ENCODE results near the gene SLC6A18.
"Not testable (repeated sequence)": the region's sequence is repeated elsewhere in the genome, so short reads cannot be mapped to it uniquely, and the experiment has no call there.

SLC6A18 gene

DNA sequence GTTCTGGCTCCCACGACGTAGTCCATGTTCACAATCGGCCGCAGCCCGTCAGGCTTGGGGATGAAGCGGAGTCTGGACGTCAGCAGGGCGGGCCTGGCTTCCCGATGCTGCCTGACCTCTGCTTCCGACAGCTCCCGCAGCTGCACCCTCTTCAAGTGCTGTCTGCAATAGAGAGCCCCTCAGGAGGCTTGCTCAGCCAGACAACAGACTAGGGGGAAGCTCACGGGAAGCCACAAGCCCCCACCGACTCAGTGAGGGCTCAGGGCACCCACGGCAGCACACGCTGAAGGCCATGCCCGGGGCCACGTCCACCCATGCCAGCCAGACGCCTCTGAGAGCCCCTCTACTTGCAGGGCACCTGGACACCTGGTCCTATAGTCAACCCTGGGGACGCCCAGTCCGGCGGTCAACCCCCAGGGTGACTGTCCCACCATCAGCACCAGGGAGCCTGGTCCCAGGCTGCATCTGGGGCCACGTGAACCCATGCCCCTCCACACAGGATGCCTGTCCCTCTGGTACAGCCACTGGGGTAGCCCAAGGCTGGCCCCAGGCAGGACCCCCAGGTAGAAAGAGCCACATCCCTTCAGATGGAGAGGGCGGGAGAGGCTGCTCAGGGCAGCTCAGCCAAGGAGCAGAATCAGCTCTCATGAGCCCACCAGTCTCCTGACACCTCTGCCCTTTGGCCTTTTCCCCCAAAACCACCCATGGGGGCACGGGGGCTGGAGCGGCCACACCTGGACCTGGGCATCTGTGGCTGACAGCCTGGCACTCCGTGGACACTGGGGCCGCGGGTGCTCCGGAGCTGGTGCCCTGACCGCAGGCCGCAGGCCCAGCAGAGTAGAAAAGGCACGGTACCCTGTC is 55.2 kb downstream of the SLC6A18 start:
- Histone ChIP-seq H3K36me3 (ENCODE audit: control insufficient read depth in 2 of 2, insufficient read depth in 2 of 2, low read length in 2 of 2) (no peaks in the 10 kb centered on the region), H3K9me3 (ENCODE audit: control insufficient read depth in 2 of 2, low read length in 2 of 2) (no peaks in the 10 kb centered on the region), H3K4me3 (ENCODE audit: low read length in 2 of 2) (no peak overlapping the region), H3K9ac (ENCODE audit: low read depth in 1 of 2, low read length in 2 of 2) (no peak overlapping the region), H3K27me3 (ENCODE audit: control insufficient read depth in 2 of 2, insufficient read depth in 2 of 2, low read length in 2 of 2) (no peaks in the 10 kb centered on the region), H3K4me1 (ENCODE audit: control insufficient read depth in 2 of 2, insufficient read depth in 2 of 2, low read length in 2 of 2) (no peaks in the 10 kb centered on the region), H3K27ac (ENCODE audit: low read depth in 2 of 2, low read length in 2 of 2) (no peak overlapping the region)

GRCh38 chr5:1281038-1281882 is 56.1 kb downstream of the SLC6A18 start:
- no peaks in the 10 kb centered on the region for H3K4me1 ChIP-seq (ENCODE audit: control insufficient read depth in 2 of 2, insufficient read depth in 2 of 2, low read length in 2 of 2)
- H3K27me3 ChIP-seq (ENCODE audit: control insufficient read depth in 2 of 2, insufficient read depth in 2 of 2, low read length in 2 of 2), result no peaks in the 10 kb centered on the region
- no peak overlapping the region for H3K27ac ChIP-seq (ENCODE audit: low read depth in 2 of 2, low read length in 2 of 2)
- no peaks in the 10 kb centered on the region for H3K36me3 ChIP-seq (ENCODE audit: control insufficient read depth in 2 of 2, insufficient read depth in 2 of 2, low read length in 2 of 2)
- no peak overlapping the region for H3K4me3 ChIP-seq (ENCODE audit: low read length in 2 of 2)
- H3K9ac ChIP-seq (ENCODE audit: low read depth in 1 of 2, low read length in 2 of 2), result no peak overlapping the region
- H3K9me3 ChIP-seq (ENCODE audit: control insufficient read depth in 2 of 2, low read length in 2 of 2), result no peaks in the 10 kb centered on the region

- Histone ChIP-seq H3K27me3 (ENCODE audit: control insufficient read depth in 2 of 2, insufficient read depth in 2 of 2, low read length in 2 of 2) (no peaks in the 10 kb centered on the region), H3K4me3 (ENCODE audit: low read length in 2 of 2) (no peak overlapping the region), H3K4me1 (ENCODE audit: control insufficient read depth in 2 of 2, insufficient read depth in 2 of 2, low read length in 2 of 2) (no peaks in the 10 kb centered on the region), H3K27ac (ENCODE audit: low read depth in 2 of 2, low read length in 2 of 2) (no peak overlapping the region), H3K9ac (ENCODE audit: low read depth in 1 of 2, low read length in 2 of 2) (no peak overlapping the region), H3K9me3 (ENCODE audit: control insufficient read depth in 2 of 2, low read length in 2 of 2) (no peaks in the 10 kb centered on the region), H3K36me3 (ENCODE audit: control insufficient read depth in 2 of 2, insufficient read depth in 2 of 2, low read length in 2 of 2) (no peaks in the 10 kb centered on the region)
Measured at GRCh38 chr5:1282131-1282992, 57.2 kb downstream of the SLC6A18 start.

- not testable (repeated sequence) for H3K27ac ChIP-seq (ENCODE audit: low read depth in 2 of 2, low read length in 2 of 2); H3K4me3 ChIP-seq (ENCODE audit: low read length in 2 of 2); H3K4me1 ChIP-seq (ENCODE audit: control insufficient read depth in 2 of 2, insufficient read depth in 2 of 2, low read length in 2 of 2); H3K27me3 ChIP-seq (ENCODE audit: control insufficient read depth in 2 of 2, insufficient read depth in 2 of 2, low read length in 2 of 2); H3K9me3 ChIP-seq (ENCODE audit: control insufficient read depth in 2 of 2, low read length in 2 of 2); H3K36me3 ChIP-seq (ENCODE audit: control insufficient read depth in 2 of 2, insufficient read depth in 2 of 2, low read length in 2 of 2); H3K9ac ChIP-seq (ENCODE audit: low read depth in 1 of 2, low read length in 2 of 2)
Measured at GRCh38 chr5:1282993-1283728, 58.0 kb downstream of the SLC6A18 start.

DNA sequence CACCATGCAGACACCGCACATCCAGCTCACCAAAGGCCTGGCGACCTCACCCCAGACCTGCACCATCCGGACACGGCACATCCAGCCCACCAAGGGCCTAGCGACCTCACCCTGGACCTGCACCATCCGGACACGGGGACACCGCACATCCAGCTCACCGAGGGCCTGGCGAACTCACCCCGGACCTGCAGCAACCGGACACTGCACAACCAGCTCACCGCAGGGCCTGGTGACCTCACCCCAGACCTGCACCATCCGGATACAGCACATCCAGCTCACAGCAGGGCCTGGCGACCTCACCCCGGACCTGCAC is 58.5 kb downstream of the SLC6A18 start:
- H3K27me3 ChIP-seq (ENCODE audit: control insufficient read depth in 2 of 2, insufficient read depth in 2 of 2, low read length in 2 of 2); H3K9me3 ChIP-seq (ENCODE audit: control insufficient read depth in 2 of 2, low read length in 2 of 2); H3K27ac ChIP-seq (ENCODE audit: low read depth in 2 of 2, low read length in 2 of 2); H3K4me3 ChIP-seq (ENCODE audit: low read length in 2 of 2); H3K9ac ChIP-seq (ENCODE audit: low read depth in 1 of 2, low read length in 2 of 2); H3K36me3 ChIP-seq (ENCODE audit: control insufficient read depth in 2 of 2, insufficient read depth in 2 of 2, low read length in 2 of 2); H3K4me1 ChIP-seq (ENCODE audit: control insufficient read depth in 2 of 2, insufficient read depth in 2 of 2, low read length in 2 of 2): not testable (repeated sequence)

- H3K27ac ChIP-seq (ENCODE audit: low read depth in 2 of 2, low read length in 2 of 2); H3K4me3 ChIP-seq (ENCODE audit: low read length in 2 of 2); H3K9ac ChIP-seq (ENCODE audit: low read depth in 1 of 2, low read length in 2 of 2); H3K9me3 ChIP-seq (ENCODE audit: control insufficient read depth in 2 of 2, low read length in 2 of 2); H3K4me1 ChIP-seq (ENCODE audit: control insufficient read depth in 2 of 2, insufficient read depth in 2 of 2, low read length in 2 of 2); H3K36me3 ChIP-seq (ENCODE audit: control insufficient read depth in 2 of 2, insufficient read depth in 2 of 2, low read length in 2 of 2); H3K27me3 ChIP-seq (ENCODE audit: control insufficient read depth in 2 of 2, insufficient read depth in 2 of 2, low read length in 2 of 2): not testable (repeated sequence)
Measured at GRCh38 chr5:1284336-1284970, 59.3 kb downstream of the SLC6A18 start.

- Histone ChIP-seq H3K27ac (ENCODE audit: low read depth in 2 of 2, low read length in 2 of 2) (no peak overlapping the region), H3K36me3 (ENCODE audit: control insufficient read depth in 2 of 2, insufficient read depth in 2 of 2, low read length in 2 of 2) (no peaks in the 10 kb centered on the region), H3K9ac (ENCODE audit: low read depth in 1 of 2, low read length in 2 of 2) (no peak overlapping the region), H3K4me3 (ENCODE audit: low read length in 2 of 2) (no peak overlapping the region), H3K9me3 (ENCODE audit: control insufficient read depth in 2 of 2, low read length in 2 of 2) (no peaks in the 10 kb centered on the region), H3K27me3 (ENCODE audit: control insufficient read depth in 2 of 2, insufficient read depth in 2 of 2, low read length in 2 of 2) (no peaks in the 10 kb centered on the region), H3K4me1 (ENCODE audit: control insufficient read depth in 2 of 2, insufficient read depth in 2 of 2, low read length in 2 of 2) (no peaks in the 10 kb centered on the region)
Measured at GRCh38 chr5:1285141-1285540, 60.0 kb downstream of the SLC6A18 start.

GRCh38 chr5:1285883-1286291 is 60.7 kb downstream of the SLC6A18 start:
- Histone ChIP-seq H3K9ac (ENCODE audit: low read depth in 1 of 2, low read length in 2 of 2) (no peak overlapping the region), H3K27ac (ENCODE audit: low read depth in 2 of 2, low read length in 2 of 2) (no peak overlapping the region), H3K36me3 (ENCODE audit: control insufficient read depth in 2 of 2, insufficient read depth in 2 of 2, low read length in 2 of 2) (no peaks in the 10 kb centered on the region), H3K4me1 (ENCODE audit: control insufficient read depth in 2 of 2, insufficient read depth in 2 of 2, low read length in 2 of 2) (no peaks in the 10 kb centered on the region), H3K9me3 (ENCODE audit: control insufficient read depth in 2 of 2, low read length in 2 of 2) (no peaks in the 10 kb centered on the region), H3K4me3 (ENCODE audit: low read length in 2 of 2) (no peak overlapping the region), H3K27me3 (ENCODE audit: control insufficient read depth in 2 of 2, insufficient read depth in 2 of 2, low read length in 2 of 2) (no peaks in the 10 kb centered on the region)
